Measurements from ENCODE around the gene ASIC2.

The ASIC2 gene

GRCh38 chr17:33054412-33054811, 238.7 kb downstream of the ASIC2 start:
- TF ChIP-seq, protein P1, sequence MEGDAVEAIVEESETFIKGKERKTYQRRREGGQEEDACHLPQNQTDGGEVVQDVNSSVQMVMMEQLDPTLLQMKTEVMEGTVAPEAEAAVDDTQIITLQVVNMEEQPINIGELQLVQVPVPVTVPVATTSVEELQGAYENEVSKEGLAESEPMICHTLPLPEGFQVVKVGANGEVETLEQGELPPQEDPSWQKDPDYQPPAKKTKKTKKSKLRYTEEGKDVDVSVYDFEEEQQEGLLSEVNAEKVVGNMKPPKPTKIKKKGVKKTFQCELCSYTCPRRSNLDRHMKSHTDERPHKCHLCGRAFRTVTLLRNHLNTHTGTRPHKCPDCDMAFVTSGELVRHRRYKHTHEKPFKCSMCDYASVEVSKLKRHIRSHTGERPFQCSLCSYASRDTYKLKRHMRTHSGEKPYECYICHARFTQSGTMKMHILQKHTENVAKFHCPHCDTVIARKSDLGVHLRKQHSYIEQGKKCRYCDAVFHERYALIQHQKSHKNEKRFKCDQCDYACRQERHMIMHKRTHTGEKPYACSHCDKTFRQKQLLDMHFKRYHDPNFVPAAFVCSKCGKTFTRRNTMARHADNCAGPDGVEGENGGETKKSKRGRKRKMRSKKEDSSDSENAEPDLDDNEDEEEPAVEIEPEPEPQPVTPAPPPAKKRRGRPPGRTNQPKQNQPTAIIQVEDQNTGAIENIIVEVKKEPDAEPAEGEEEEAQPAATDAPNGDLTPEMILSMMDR (conservative IDR thresholded peaks at IDR 0.05; ENCODE audit: control insufficient read depth, insufficient read depth, low read depth, low read length) = no peak
- no peak for DNase-seq (ENCODE audit: low read depth)
- H3K4me3 ChIP-seq (ENCODE audit: control insufficient read depth, low read depth, low read length) = no peak overlapping the region

GRCh38 chr17:33053676-33054075, 239.4 kb downstream of the ASIC2 start:
- TF ChIP-seq, protein P1 (conservative IDR thresholded peaks at IDR 0.05; ENCODE audit: control insufficient read depth, insufficient read depth, low read depth, low read length) = no peak
- no peak overlapping the region for H3K4me3 ChIP-seq (ENCODE audit: control insufficient read depth, low read depth, low read length)
- no peak for DNase-seq (ENCODE audit: low read depth)

DNA sequence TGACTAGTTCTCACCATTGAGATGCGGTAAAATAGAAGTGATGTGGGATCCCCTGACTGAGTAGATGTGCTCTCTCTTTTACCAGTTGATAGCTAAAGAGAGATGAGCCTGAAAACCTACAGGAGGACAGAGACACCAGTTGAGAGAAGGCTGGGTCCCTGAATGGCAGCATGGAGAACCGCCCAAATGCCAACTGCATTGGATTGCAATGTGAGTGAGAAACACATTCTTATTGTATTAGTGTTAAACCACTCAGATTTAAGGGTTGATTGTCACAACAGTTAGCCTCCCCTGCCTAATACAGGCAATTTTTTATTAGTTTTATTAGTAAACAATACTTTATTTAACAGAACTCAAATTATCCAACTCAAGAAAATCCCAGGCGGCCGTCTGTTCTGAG, 240.2 kb downstream of the ASIC2 start:
- TF ChIP-seq, protein P1 (conservative IDR thresholded peaks at IDR 0.05; ENCODE audit: control insufficient read depth, insufficient read depth, low read depth, low read length) = no peak
- no peak overlapping the region for H3K4me3 ChIP-seq (ENCODE audit: control insufficient read depth, low read depth, low read length)
- DNase-seq (ENCODE audit: low read depth) = no peak

DNA sequence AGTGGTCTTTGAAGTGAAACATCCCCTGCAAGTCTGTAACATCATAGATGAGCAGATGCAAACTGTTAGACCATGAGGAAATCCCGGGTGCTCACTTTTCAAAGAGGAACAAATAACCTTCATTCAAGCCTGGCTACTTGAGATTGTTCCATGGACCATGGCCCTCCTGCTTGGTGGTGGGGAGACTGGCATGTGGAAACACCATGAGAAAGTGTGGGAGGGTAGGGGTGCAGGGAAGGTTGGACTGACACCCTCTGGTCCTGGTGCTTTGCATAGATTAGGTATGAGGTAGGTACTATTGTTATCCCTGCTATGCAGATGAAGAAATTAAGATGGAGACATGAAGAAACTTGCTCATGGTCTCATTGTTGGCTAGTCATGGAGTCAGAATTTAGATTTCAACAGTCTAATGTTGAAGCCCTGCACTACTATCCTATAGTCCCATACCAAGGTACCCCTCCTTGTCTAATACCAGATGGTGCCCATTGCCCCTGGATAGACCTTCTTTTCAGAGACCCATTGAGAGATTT, 242.4 kb downstream of the ASIC2 start:
- no peak overlapping the region for H3K4me3 ChIP-seq (ENCODE audit: control insufficient read depth, low read depth, low read length)
- DNase-seq (ENCODE audit: low read depth) = no peak
- TF ChIP-seq, protein P1 (conservative IDR thresholded peaks at IDR 0.05; ENCODE audit: control insufficient read depth, insufficient read depth, low read depth, low read length) = no peak

DNA sequence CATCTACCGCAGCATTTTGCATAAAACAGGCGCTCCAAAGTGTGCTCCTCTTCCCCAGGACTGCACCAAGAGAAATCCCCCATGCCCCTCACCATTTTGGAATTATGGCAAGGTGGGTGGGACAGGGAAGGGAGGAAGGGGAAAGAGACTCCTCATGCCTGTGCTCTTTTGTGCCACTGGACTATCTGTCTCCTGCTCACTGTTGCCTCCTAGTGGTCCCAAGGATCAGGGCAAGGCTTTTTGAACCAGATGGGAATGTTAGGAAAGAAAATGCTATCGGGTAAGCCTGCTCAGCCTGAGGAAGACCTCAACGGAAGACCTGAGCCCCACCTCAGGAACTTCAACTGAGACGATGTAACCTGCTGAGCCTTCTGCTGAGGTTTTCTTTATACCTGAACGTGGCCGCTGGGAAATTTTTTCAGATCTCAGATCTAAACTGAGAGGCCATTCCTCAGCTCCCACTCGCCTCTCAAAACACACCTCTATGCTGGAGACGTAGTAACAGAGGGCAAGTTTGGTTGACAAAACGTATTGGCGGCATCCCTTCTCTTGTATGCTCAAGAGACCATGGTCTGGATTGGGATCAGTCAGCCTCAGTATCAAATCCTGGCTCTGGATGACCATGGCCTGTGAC, 243.2 kb downstream of the ASIC2 start:
- no peak overlapping the region for H3K4me3 ChIP-seq (ENCODE audit: control insufficient read depth, low read depth, low read length)
- peak; percentile 55 for DNase-seq (ENCODE audit: low read depth)
- TF ChIP-seq, protein P1 (conservative IDR thresholded peaks at IDR 0.05; ENCODE audit: control insufficient read depth, insufficient read depth, low read depth, low read length) = peak; percentile 99

DNA sequence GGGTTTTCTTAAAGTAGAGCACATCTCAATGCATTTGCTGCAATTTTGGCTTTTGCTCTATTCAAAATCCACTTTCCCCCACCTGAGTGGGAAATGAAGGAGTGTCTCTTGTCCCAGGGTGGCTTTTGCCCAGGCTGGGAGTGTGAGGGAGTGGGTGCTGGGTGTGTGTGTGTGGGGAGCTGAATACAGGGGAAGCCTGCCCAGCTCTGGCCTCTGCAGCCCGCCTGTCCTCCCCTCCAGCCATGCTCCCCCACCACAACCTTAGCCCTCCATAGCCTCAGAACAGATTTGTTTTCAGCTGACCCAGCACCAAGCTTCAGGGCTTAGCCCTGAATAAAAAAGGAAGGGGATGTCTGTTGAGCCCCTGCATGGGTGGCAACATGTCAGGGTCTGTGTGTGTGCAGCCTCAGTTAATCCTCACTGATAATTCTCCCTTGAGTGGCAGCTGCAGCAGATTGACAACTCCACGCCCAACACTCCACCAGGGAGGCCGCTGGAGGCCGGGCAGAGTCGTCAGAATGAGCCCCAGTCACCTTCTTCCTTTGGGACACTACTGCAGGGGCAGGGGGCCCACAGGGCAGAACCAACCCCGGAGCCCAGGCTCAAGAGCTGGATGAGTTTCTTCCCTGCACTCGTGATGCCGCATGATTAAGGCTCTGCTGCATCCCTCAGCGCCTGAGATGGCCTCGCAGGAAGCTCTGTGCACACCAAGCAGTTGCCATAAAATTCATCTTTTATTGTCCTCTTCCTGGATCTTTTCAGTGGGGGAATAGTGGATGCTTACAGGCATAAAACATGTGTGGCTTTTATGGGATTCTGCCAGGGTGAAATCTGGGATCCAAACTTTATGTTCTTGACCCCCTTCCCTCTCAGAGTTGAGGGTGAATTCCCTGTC, 246.5 kb downstream of the ASIC2 start:
- TF ChIP-seq, protein P1 (conservative IDR thresholded peaks at IDR 0.05; ENCODE audit: control insufficient read depth, insufficient read depth, low read depth, low read length) = no peak
- no peak overlapping the region for H3K4me3 ChIP-seq (ENCODE audit: control insufficient read depth, low read depth, low read length)
- DNase-seq (ENCODE audit: low read depth) = no peak

Measured in fibroblast of mammary gland (primary cell).